ENCODE data around the gene PDCD1.
"Not testable (repeated sequence)": the region's sequence is repeated elsewhere in the genome, so short reads cannot be mapped to it uniquely, and the experiment has no call there.

Gene PDCD1

DNA sequence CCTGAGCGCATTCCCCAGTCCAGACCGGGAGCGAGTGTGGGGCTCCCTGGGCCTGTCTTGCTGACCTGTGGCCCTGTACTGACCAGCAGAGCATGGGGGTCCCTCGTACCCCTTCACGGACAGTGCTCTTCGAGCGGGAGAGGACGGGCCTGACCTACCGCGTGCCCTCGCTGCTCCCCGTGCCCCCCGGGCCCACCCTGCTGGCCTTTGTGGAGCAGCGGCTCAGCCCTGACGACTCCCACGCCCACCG lies 44.4 kb downstream of the PDCD1 start:
- no peak for DNase-seq (ENCODE audit: low read depth, low spot score)

DNA sequence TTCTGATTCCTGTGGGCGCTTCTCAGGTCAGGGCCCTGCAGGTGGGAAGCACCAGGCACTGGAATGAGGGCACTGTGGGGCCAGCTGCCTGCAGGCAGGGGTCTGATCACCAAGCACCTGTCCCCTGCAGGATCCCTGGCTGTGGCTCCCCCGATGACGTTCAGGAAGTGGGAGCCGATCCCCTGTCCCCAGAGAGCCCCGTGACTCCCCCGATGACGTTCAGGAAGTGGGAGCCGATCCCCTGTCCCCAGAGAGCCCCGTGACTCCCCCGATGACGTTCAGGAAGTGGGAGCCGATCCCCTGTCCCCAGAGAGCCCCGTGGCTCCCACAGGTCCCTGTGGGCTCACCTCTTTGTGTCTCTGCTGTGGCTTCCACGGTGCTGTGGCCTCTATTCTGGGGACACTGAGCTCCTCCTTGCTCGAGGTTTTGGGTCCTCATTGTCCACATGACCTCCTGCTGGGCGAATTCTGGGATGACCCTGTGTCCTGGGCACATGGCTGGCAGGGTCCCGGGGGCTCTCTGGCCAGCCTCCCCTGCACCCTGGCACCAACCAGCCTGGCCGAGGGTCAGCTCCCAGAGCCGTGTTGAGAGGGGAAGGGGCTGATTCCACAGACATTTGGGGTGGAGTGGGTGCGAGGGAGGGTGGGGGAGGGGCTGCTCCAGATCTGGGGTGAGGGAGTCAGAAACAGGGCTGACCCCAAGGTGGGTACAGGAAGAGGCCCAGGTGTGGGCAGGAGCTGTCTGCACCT lies 44.9 kb downstream of the PDCD1 start:
- DNase-seq (ENCODE audit: low read depth, low spot score): no peak

DNA sequence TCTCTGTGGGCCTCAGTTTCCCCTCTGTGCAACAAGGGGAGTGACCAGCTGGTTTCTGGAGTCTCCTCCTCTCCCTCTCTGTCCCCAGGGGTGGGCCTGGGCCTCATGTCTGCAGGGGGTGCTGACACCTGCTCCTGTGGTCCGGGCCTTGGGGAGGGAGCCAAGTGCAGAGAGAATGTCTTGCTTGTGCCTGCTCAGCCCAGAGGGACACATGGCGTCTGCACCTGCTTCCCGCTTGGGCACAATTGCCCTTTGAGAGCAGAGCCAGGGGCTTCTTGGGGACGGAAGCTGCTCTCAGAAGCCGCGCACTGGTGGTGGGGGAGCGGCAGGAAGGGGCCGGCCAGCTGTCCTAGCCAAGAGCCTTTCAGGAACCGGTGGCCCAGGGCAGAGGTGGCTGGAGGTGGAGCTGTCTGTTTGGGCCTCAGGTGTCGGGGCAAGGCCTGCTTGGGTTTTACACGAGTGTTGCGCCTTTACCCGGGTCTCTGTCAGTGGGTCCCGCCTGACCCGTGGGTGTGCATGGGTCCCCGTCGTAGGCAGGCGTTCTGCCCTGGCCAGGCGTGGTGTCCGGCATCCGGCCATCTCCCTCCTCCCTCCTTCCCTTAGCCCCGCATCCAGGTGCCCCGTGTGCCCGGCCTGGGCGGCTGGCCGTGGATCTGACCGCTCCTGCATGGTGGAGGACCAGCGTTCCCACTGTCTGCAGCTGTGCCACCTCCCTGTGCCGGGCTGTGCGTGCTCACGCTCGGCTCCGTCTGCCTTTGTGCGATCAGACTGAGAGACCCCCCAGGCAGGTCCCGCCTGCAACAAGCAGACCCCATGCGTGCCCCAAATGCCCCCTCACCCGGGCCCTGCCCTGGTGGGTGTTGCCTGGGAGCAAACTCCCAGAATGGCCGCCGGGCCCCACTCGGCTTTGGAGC lies 45.7 kb downstream of the PDCD1 start:
- DNase-seq (ENCODE audit: low read depth, low spot score): no peak

DNA sequence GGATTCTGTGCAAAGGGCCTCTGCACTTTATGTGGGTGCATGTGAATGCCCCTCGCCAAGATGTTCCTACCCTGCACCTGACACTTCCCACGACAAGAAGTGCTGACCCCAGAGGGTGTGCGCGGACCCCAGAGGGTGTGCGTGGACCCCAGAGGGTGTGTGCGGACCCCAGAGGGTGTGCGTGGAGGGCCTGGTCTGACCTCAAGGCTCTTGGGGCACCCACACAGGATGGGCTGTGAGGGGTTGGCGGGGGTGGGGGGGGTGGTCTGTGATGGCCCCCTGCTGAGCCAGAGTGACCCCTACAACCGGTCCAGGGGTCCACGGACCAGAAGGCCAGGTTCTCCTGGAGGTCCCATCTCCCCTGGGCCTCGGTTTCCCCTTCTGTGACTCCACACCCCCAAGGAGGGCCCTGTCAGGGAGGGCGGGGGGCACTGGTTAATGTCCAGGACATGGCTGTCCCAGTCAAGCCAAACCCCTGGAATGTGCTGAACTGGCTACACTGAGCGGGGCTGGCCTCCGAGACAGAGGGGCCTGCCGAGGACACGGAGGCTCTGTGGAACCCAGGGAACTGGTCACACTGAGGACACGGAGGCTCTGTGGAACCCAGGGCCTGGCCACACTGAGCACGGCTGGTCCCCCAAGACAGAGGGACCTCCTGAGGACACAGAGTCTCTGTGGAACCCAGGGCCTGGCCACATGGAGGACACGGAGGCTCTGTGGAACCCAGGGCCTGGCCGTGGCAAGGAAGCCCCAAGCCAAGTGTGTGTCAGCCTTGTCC lies 46.6 kb downstream of the PDCD1 start:
- DNase-seq (ENCODE audit: low read depth, low spot score): no peak

DNA sequence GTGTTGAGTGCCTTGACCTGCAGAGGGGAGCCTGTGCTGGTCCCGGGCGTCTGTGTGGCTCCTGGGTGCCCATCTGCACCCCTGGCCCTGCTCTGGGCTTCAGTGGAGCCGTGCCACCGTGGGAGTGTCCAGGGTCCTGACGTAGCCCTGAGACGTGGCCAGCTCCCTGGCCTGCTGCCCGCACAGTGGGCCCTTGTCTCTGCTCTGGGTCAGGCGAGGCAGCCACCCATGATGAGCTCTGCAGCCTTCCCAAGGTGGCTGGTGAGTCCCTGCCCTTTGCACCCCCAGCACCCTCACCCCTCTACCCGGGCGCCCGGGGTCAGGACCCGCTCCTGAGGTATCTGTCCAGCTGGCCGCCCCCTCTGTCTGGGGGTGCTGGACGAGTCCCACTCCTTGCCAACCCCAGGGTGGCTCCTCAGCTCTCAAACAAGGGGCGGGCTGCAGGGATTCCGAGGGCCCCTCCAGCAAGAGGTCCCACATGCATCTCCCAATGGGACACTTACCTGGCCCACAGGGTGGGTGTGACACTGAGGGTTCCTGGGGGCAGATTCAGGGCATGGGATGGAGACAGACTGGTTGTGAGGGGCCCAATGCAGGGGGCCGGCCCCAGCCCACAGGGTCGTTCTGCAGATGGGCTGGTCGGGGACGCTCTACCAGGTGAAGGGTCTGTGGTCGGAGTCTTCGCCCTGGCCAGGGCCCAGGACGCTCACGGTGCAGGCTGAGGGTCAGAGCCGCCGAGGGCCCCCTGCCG lies 47.3 kb downstream of the PDCD1 start:
- DNase-seq (ENCODE audit: low read depth, low spot score): no peak

DNA sequence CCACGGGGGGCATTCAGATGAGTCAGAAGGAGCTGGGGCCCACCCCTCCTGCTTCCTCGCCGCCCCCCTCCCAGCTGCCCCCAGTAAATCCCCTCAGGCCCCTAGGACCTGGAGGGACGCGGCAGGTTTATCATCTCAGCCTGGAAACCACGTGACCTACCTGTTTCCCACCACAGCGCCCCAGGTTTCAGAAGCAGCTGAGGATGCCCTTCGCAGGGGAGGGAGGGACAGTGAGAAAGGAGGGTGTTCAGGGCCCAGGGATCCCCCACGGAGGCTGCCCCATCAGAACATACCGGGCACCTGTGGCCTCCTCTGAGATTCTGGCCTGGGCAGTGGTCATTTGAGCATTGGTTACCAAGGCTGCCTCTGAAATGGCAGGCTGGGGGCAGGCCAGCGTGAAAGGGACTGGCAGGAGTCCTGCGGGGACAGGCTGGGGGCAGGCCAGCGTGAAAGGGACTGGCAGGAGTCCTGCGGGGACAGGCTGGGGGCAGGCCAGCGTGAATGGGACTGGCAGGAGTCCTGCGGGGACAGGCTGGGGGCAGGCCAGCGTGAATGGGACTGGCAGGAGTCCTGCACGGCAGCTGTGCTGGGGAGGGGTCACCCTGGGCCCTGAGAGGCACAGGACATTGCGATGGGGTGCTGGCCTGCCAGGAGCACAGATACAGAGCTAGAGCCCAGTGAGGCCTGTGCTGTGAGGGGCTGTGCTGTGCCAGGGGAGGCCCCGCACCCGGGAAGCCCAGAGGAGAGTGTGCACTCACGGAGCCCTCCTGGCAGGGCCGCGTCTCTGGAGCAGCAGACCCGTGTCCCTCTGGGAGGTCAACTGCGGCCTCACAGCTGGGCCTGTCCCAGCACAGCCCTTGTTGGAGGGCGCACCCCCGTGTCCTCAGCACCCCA lies 48.1 kb downstream of the PDCD1 start:
- DNase-seq (ENCODE audit: low read depth, low spot score): no peak

DNA sequence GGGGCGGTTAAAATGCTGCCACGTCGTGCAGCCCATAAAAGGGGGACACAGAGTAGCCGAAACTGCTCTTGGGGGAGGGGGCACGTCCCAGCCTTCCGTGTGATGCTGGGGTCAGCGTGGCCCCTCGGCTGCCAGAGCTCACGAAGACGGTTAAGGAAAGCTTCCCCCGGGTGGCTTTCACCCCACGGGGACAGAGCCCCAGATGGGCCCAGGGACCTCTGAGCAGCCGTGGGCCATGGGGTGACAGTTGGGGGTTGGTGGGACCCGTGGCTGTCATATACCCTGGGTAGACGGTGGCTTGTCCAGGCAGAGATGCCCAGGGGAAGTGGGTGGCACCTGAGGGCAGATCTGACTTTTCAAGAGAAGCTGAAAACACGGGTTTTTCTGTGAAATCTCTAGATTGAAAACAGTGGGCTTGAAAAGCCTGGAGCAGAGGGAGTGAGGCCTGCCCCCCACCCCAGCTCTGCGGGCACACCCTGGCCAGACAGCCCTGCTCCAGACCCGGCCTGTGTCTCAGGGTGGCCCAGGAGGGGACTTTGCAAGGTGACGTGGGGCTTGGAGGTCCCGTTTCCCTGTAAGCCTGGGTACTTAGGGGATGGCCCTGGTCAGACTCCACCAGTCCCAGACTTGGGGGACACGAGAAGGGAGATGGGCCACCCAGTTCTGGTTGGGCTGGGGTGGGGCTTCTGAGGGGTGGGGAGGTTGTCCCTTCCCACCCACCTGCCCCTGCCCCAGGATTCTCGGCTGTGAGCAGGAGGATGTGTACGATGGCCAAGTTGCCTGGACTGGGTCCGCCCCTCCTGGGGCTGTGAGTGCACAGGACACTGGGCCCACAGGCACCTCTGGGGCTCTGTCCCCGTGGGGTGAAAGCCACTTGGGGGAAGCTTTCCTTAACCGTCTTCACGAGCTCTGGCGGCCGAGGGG lies 49.0 kb downstream of the PDCD1 start:
- DNase-seq (ENCODE audit: low read depth, low spot score): no peak

DNA sequence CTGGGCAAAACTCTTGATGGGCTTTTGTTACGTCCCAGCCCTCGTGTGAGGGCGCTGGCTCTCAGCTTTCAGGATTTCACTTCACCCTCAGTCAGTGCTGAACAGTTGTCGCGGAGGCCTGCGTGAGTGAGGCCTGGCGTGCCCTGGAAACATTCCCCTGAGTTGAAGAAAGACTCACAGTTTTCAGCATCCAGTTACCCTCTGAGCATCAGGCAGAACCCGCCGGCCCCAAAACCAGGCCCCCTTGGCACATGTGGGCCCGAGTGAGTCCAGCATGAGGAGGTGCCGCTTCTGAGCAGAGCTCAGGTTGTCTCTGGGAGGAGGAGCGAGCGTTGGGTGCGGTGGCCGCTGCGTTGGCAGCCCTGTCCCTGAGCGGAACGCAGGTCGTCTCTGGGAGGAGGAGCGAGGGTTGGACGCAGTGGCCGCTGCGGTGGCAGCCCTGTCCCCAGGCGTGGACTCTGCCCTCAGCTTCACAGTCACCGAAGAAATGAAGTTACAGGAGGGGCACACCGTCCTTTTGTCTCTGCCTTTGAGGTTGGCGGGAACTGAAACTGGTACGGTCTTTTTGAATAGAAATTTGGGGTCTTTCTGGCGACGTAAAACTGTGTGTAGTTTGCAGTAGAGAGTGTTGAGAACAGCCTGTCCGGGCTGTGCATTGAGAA lies 49.8 kb downstream of the PDCD1 start, which contains the start of gene NEU4:
TSS of gene NEU4 (plus strand) at position 473 of the 662 bp plus-strand sequence. CDS start 5,292 bp downstream, outside the sequence.
- DNase-seq (ENCODE audit: low read depth, low spot score): peak; percentile 72

DNA sequence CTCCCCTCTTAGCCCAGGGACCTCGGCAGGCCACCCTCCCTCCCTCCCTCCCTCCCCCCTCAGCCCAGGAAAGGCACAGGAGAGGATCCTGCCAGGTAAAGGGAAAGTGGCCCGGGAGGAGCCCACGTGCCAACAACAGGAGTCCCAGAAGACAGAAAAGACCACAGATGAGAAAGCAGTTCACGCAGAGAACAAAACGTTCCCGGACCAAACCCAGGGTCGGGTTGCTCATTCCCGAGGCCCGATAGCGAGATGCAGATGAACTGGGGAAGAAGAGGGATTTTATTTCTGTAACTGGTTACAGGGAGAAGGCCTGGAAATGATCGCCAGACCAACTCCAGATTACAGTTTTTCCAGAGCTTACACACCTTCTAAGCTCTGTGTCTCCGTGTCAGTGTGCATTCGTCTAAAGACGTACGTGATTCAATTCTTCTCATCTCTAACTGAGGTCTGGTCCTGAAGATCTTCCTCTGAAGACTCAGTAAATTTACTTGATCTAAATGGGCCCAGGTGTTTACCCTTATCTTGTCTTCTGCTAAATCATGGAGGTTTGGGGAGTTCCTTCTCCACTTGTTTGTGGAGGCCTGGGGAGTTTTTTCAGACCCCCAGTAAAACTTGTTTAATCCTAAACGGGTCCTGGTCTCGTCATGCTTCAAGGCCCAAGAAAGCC lies 50.5 kb downstream of the PDCD1 start:
- DNase-seq (ENCODE audit: low read depth, low spot score): no peak

DNA sequence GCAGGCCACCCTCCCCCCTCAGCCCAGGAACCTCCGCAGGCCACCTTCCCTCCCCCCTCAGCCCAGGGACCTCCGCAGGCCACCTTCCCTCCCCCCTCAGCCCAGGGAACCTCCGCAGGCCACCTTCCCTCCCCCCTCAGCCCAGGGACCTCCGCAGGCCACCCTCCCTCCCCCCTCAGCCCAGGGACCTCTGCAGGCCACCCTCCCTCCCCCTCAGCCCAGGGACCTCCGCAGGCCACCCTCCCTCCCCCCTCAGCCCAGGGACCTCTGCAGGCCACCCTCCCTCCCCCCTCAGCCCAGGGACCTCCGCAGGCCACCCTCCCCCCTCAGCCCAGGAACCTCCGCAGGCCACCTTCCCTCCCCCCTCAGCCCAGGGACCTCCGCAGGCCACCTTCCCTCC lies 52.5 kb downstream of the PDCD1 start:
- not testable (repeated sequence) for DNase-seq (ENCODE audit: low read depth, low spot score)

DNA sequence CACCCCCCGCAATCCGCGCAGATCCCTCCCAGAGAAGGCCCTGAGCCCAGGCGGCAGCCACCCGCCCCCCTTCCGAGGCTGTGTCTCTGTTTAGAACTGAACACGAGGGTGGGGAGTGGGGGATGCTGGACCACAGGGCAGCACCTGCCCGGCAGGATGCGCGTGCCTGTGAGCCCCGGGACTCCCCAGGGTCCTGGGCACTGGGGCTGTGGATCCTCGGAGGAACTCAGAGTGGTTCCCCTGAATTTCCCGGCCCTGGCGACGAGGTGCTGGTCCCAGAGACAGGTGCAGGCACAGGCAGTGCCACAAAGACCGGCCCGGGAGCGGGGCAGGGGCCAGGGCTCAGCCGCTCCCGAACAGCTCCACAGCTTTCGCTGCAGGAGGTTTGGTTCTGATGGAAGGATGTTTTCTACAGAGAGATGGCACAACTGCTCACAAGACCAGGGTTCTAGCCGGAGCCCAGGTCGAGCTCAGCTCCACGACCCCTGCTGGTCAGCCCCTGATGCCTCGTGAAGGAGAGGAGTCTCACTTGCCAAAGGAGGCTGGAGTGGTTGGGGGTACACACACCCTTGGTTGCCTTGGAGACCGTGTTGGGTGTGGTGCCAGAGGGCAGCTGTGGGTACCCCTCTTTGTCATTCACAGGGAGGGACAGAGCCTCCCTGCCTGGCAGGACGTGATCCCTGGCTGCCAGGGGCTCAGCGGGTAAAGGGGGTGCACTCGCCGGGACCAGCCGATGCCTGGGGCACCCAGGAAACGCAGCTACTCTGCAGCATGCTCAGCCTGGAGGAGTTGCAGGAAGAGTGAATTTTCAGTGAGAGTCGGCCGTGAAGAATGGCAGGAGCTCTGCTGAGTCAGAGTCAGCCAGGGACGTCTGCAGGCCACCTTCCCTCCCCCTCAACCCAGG lies 54.1 kb downstream of the PDCD1 start:
- no peak for DNase-seq (ENCODE audit: low read depth, low spot score)

DNA sequence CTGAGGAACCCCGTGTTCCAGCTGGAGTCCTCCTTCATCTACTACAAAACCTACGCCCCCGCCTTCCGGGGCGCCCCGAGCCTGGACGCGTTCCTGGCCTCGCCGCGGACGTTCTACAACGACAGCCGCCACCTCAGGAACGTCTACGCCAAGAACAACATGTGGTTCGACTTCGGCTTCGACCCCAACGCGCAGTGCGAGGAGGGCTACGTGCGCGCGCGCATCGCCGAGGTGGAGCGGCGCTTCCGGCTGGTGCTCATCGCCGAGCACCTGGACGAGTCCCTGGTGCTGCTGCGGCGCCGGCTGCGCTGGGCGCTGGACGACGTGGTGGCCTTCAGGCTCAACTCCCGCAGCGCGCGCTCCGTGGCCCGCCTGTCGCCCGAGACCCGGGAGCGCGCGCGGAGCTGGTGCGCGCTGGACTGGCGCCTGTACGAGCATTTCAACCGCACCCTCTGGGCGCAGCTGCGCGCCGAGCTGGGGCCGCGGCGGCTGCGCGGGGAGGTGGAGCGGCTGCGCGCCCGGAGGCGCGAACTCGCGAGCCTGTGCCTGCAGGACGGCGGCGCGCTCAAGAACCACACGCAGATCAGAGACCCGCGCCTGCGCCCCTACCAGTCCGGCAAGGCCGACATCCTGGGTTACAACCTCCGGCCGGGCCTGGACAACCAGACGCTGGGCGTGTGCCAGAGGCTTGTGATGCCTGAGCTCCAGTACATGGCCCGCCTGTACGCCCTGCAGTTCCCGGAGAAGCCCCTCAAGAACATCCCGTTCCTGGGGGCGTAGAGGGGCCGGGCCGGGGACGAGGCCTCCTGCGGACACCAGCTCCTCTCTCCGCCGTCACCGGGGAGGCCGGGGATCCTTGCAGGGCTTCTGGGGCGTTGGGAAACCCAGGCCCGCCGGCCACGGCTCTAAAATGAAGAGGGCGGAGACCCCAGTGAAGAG lies 55.0 kb downstream of the PDCD1 start:
- peak; percentile 67 for DNase-seq (ENCODE audit: low read depth, low spot score)

DNA sequence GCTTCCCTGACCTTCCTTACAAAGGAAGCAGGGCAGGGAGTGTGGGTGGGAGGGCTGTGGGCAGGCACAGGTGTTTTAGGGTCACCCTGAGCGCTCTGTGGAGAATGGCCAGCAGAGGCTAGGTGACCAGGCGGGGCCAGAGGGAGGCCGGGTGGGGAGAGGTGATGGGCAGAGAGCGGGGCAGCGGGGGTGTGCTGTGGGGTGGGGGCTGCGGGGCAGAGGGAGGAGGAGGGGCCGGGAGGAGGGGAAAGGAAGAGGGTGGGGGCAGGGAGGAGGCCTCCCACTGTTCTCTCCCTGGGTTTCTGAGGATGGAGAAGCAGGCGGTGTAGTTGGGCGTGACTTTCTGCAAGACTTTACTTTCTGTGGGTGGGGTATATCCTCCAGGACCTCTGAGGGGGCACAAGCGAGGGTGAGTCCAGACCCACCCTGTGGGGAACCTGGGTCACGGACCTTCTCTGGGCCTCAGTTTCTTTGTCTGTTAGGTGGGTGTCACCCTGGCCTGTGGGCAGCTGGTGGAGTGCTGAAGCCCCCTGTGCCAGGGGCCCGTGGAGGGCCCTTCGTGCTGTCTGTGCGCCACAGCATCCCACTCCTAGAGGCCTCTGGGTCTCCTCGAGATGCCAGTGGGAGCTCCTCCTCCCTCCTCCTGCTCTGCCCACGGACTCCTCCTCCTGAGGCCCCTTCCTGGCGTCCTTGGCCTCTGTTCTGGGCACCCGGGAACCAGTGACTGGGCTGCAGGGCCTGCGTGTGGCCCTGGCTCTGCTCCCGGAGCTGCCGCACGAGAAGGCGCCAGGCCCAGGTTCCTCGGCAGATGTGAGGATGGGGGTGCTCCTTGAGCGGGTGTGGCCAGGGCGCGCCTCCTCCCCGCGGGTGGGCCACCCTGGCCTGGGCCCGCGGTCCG lies 56.0 kb downstream of the PDCD1 start:
- no peak for DNase-seq (ENCODE audit: low read depth, low spot score)

DNA sequence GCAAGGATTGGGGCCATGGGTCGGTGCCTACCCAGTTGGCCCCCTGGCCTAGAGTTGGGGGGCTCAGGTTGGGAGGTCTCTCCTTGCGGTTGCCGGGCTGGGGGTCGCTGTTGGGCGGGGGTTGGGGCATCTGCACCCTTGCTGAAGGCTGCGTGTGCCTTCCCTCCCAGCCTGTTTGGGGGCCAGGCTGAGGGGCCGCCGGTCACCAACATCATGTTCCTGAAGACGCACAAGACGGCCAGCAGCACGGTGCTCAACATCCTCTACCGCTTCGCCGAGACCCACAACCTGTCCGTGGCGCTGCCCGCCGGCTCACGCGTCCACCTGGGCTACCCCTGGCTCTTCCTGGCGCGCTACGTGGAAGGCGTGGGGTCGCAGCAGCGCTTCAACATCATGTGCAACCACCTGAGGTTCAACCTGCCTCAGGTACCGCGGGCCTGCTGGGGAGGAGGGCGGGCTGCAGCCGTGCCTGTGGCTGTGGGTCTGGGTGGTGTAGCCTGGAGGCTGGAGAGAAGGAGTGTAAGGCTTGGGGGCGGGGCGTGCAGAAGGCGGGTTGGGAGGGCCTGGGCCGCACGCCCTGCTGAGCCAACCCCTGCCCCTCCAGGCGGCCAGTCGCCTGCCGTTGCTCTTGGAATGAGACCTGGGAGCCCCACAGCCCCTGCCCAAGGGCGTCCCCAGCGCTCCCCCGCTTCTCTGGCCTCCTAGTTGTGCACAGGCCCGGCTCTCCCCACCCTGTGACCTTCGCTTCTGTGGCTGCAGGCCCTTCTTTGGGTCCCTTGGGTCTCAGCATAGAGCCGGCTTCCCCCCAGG lies 56.9 kb downstream of the PDCD1 start:
- DNase-seq (ENCODE audit: low read depth, low spot score): peak; percentile 81
